Hepatocyte (in vitro differentiated cells): Measurements from ENCODE around the gene ABCA8.

Experiments
- EZH2 ChIP-seq: fragments of 200-600 bp; sonication (generic); IDR thresholded peaks from 2 replicates; pipeline ENCODE4 v1.6.1; 2016; ENCODE audit warnings: antibody characterized with exemption, mild to moderate bottlenecking, borderline replicate concordance
- EZH2phosphoT487 ChIP-seq: fragments of 200-600 bp; sonication (generic); IDR thresholded peaks from one replicate; pipeline ENCODE4 v1.6.1; 2018; ENCODE audit warnings: antibody characterized with exemption, mild to moderate bottlenecking, low read depth, moderate library complexity; ENCODE audit not compliant: unreplicated experiment, severe bottlenecking
- TF ChIP-seq, protein P1 (sequence below): fragments of 200-600 bp; sonication (generic); IDR thresholded peaks from 2 replicates; pipeline ENCODE4 v1.5.1; 2016; ENCODE audit warnings: antibody characterized with exemption, mild to moderate bottlenecking; ENCODE audit not compliant: poor library complexity

DNA sequence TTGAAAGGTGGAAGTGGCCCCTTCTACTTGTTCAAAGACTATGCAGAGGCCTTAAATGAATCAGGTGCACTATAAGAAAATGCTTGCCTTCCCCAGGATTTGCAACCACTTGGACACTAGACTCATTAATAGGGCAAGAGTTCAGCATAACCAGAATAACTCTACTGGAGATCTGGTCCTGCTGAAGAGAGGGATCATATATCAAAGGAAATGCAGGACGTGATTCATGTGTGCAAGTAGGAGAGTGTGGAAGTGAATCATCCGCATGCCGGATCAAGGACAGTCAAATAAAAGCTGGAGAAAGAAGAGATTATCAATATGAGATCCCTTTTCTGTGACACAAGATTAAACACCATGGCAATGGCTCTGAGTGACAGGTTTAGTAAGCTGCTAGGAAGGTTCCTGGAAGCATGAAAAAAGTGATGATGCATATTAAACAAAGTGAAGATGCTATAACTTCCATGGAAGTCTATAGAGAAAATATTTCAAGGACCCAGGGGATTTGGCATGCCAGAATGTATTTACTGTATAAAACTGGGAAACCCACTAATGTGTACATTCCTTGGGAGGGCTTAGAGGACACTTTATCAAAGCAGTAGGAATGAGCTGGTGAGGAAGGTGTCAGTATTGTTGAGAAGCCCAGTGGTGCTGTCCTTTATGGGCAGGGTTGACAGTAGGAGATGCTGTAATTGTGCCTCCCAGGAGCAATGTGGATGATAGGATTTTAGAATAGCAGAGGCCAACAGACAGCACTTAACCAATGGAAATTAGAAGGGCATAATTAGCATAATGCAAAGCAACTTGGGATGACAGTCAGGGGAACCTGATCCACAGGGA, 133.1 kb downstream of the ABCA8 start:
- TF ChIP-seq, protein P1, sequence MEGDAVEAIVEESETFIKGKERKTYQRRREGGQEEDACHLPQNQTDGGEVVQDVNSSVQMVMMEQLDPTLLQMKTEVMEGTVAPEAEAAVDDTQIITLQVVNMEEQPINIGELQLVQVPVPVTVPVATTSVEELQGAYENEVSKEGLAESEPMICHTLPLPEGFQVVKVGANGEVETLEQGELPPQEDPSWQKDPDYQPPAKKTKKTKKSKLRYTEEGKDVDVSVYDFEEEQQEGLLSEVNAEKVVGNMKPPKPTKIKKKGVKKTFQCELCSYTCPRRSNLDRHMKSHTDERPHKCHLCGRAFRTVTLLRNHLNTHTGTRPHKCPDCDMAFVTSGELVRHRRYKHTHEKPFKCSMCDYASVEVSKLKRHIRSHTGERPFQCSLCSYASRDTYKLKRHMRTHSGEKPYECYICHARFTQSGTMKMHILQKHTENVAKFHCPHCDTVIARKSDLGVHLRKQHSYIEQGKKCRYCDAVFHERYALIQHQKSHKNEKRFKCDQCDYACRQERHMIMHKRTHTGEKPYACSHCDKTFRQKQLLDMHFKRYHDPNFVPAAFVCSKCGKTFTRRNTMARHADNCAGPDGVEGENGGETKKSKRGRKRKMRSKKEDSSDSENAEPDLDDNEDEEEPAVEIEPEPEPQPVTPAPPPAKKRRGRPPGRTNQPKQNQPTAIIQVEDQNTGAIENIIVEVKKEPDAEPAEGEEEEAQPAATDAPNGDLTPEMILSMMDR = no peak
- TF ChIP-seq EZH2 (no peak), EZH2phosphoT487 (no peak)
